Hair follicular keratinocyte (primary cell): Measurements from ENCODE around the gene FRY. TPM values are rescaled to one million over a fixed set of nuclear protein-coding genes. Genes with fewer than 3 reads are reported as not detected.

Experiments
- total RNA-seq: library from RNA; depleted of rRNA; stranded (reverse); fragments of >200 nt; gene quantifications from 2 replicates; pipeline ENCODE4 v1.2.3, GENCODE V29; 2015

FRY gene
- total RNA-seq: 0.27 and 2.0 TPM in 2 replicates

DNA sequence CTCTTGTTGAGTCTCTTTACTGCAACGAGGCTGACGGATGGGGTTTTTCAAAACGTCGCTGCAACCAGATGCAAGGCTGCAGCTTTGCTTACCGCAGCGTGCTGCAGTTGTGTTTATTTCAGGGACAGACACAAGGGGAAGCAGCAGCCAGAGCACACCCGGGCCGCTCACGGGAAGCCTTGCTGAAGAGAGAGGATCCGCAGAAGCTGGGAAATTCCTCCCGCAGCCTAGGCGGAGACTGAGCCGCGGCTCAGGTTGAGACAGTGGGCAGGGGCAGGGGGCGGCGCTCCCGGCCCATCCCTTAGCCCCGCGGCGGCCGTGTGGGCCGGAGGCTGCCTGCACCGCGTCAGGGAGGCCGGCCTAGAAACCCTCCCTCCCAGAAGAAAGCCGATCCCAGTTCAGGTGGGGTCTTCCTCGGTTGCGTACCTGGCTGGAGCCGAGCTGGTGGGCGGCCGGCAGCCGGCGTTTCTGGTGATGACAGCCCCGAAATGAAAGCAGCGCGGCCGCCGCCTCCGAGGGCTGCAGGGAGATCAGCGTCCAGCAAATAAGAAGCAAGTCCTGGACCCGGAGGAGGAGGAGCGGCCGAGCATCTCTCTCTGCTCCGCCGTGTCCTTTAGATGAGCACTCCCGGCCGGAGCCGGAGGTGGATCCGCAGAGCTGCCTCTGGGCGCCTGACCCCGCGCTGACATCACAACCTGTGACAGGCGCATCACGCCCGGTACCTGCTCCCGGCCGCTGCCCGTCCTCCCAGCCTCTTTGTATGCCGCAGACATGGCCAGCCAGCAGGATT, at the start of gene FRY:
Gene FRY (plus strand): TSS at position 750 of the 790 bp plus-strand sequence. CDS start 22 bp downstream, at position 772.

DNA sequence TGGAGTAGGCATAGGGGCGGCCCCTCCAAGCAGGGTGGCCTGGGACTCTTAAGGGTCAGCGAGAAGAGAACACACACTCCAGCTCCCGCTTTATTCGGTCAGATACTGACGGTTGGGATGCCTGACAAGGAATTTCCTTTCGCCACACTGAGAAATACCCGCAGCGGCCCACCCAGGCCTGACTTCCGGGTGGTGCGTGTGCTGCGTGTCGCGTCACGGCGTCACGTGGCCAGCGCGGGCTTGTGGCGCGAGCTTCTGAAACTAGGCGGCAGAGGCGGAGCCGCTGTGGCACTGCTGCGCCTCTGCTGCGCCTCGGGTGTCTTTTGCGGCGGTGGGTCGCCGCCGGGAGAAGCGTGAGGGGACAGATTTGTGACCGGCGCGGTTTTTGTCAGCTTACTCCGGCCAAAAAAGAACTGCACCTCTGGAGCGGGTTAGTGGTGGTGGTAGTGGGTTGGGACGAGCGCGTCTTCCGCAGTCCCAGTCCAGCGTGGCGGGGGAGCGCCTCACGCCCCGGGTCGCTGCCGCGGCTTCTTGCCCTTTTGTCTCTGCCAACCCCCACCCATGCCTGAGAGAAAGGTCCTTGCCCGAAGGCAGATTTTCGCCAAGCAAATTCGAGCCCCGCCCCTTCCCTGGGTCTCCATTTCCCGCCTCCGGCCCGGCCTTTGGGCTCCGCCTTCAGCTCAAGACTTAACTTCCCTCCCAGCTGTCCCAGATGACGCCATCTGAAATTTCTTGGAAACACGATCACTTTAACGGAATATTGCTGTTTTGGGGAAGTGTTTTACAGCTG, 283.9 kb downstream of the FRY start, which contains the start of the genes BRCA2 and ZAR1L:
Gene BRCA2 (plus strand): TSS at position 271 of the 790 bp plus-strand sequence. CDS start 953 bp downstream, outside the sequence.
Gene ZAR1L (minus strand): TSS at position 126 of the 790 bp plus-strand sequence. CDS start 3,438 bp downstream, outside the sequence.

